ENCODE results near the gene ADAMTS8.

Gene ADAMTS8

DNA sequence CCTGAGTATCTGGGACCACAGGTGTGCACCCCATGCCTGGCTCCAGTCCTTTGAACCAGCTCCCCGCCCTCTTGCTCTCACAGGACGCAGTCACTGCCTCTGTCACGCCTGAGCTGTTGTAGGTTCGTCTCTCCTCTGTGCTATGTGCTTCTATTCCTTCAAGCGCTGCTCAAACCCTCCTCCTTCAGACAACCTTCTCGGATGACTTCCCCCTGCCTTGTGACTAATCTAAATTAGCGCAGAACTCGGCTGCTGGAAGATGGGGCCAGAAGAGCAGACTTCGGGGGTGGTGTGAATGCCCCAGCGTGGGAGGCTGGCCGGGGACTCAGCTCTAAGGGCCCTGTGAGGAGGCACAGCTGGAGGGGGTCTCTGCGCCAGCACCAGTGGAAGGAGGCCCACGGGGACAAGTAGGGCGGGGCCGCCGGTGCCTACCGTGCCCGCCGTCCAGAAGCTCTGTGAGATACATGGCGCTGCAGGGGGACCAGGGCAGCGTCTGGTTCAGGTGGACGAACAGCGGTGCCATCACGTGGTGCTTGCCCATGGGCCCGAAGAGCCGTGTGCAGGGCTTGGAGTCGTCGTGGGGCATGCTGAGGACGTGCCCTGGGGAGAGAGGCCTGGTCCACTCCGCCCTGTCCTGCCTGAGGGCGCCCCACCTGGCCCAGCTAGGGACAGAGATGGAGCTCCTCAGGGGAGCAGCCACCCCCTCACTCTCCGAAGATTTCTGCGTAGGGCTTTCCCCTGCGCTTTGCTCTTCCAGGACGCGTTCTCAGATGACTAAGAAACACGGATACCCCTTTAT, 12.5 kb downstream of the ADAMTS8 start:
- no peak for DNase-seq

DNA sequence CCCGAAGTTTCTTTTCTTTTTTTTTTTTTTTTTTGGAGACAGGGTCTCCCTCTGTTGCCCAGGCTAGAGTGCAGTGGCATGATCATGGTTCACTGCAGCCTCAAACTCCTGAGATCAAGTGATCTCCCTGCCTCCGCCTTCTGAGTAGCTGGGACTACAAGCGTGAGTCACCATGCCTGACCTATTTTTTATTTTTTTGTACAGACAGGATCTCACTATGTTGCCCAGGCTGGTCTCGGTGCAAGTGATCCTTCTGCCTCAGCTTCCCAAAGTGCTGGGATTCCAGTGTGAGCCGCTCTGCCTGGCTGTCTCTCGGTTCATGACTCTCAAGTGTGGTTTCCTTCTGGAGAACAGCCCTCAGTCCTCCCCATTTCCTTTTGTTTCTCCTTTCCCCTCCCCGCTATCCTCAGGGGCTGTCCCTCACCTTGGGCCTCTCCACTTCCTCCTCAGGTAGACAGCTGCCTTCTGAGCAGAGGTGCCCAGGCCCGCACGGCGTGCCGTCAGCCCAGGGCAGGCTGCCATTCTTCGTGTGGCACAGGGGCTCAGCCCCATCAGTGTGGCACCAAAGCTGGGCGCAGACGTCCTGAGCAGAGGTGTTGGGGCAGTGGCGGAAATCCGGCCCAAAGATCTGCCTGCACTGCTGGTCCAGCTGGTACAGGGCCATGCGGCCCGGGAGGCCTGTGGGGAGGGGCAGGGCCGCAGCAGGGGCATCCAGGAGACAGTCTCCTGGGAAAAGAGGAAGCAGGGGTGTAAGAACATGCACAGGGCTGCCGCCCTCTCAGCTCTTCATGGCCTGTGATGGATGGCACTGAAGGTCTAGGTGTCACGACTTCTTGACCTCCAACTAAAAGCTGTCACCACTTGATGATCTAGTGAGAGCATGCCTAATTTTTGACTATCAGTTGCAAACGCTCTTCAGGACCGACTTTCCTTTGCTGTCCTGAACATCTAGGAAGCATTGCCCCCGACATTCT, 14.0 kb downstream of the ADAMTS8 start:
- no peak for DNase-seq

DNA sequence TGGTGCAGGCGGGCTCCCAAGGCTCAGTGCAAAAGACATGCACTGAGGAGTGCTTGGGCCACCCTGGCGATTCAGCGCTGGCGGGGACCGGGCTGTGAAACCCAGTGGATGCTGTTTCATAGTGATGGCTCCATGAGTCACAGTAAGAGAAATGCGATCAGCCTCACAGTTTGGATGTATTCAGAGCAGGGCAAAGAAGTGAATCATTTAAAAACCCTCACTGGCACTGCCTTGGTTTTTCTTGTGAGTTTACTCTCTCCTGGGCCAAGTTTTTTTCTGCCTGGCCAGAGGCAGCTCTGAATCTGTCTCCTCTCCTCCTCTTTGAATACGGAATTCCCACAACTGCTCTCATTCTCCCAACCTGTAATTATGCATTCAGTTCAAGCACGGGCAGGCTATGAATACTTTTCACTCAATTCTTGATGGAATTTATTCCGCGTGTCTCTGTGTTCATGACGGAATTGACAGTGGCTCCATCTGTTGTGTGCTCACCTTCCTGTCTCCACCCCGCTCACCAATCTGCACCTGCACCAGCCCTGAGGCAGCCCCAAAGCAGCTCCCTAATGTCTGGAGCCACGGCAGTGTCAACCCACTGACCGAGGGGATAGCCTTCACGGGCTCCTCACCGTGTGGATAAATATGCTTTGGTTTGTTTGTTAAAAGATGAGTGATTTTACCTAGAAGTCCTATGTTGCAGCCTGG, 14.9 kb downstream of the ADAMTS8 start:
- DNase-seq = peak; percentile 85

DNA sequence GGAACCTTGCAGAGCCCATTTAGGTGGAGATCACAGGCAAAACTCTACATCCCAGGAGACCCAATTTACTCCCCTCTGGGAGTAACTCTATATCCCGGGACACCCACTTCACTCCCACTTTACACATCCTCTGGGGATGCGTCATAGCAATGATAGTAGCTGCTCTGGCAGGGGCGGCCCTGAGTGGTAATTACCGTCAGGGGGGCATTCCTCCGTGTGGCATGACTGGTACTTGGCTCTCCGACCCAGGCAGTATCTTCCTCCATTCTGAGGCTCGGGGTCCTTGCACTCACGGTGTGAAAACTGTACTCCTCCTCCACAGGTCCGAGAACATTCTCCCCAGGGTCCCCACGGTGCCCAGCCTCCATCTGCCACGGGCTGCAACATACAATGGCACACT, 17.2 kb downstream of the ADAMTS8 start:
- no peak for DNase-seq

DNA sequence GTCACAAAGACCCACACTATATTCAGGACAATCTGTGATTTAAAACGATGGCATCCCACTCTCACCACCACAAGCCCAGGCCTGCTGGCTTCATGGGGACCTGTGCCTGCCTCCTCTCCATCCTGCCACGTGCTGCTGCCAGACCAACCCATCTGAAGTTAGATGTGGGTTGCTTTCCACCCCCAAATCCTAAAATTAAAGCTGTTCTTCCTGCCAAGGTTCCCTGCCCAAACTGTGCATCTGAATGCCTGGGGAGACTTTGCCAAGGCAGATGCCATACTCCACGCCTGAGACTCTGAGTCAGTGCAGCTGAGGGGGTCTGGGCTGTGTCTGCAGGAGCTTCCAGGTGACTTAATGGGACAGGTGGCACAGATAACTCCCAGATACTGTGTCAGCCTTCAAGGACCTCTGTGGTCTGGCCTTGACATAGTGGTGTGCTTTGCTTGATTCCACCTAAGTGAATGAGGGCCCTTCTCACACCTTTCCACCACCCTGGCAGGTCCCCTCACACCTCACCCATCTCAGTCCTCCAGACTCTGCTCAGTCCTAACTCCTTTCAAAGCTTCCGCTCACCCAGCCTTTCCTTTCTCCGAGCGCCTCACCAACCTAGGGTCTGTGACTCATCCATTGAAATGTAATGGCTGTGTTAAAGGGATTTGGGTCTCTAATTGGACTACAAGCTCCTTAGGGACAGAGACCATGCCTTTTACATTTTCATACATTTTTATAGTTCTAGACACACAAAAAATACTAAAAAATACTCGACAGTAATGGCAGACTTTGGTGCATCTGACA, 18.6 kb downstream of the ADAMTS8 start:
- DNase-seq = no peak

DNA sequence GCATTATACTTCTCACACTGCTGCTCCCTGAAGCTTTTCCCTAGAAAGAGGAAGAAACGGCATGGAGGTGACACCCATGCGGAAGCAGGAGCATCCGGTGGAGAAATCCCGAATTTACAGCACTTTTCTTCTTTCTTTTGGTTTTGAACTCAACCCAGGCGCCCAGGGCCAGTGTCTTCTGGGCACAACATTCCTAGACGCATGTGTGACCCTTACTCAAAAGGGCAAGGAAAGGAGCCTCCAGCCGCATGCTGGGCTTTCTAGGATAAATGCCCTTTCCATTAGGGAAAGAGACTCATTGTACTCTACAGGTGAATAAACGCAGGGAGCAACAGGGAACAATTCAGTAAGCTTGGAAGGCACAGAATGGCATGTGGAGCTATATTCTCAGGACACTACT, 19.5 kb downstream of the ADAMTS8 start:
- no peak for DNase-seq

DNA sequence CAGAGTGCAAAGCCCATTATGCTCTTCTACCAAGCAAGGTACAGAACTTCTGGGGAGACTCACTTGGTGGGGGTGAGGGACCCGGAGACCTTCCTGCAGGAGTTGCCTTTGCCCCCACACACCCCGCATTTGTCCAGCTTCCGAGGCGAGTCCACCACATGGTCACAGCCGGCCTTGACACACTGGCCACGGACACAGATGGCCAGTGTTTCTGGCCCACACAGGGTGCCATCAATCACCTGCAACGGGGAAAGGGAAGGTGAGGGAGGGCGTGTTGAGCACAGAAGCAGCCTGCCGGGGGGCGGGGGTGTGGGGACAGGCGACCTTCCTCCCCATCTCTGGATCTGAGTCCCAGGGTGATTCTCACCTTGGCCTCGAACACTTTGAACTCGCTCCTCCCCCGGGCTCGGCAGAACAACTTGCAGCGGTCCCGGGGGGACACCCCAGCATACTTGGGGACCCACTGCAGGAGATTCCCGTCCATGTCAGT, 20.0 kb downstream of the ADAMTS8 start:
- DNase-seq = no peak

DNA sequence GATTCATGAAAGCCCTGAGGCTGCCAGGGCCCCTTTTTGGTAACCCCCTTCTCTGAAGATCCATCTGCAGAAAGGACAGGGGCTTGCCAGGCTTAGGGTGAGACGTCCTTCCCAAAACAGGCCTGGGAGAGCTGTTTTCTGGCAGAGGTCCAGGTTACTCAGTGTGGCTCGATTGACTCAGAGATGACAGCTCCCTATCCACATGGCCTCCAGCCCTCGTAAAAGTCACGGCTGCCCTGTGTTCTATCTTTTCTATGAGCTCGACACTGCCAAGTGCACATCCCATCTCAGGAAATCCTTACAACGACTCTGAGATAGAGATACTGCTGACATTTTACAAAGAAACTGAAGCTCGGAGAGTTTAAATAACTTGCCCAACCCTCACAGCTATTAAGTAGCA, 20.4 kb downstream of the ADAMTS8 start:
- peak; percentile 94 for DNase-seq

DNA sequence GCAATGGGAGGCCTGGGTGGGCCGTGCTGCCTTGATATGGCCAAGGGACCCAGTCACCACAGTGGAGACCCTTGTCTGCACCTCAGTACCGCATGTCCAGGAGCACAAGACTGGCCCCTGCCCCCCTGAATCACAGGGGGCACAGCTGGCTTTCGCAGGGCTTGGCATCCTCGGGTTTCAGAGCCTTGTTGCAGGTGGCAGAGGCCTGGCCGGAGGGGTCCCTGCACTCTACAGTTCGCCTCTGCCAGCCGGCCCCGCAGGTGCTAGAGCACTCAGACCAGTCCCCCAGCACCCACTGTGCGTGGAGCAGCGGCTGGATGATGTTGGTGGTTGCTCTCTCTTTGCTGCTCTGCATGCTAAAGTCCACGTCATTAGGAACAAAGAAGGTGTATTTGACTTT, 23.0 kb downstream of the ADAMTS8 start:
- DNase-seq = no peak

DNA sequence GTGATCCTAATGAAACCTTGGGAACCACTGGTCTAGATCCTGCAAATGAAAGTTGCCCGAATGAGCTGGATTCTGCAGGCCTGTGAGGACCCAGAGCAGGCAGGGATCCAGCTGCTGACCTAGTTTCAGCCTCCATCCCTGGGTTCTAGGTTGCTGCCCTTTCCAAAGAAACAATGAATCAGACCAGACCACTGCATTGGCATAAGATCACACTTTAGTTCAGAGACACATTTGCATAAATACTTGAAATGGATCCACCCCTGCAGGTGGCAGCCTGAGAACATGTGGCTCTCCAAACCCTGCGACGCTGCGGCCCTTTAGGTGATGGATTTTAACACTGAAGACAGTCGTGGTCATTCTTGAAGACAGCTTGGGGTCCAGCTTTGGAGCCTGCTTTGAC, 23.7 kb downstream of the ADAMTS8 start:
- DNase-seq = no peak

DNA sequence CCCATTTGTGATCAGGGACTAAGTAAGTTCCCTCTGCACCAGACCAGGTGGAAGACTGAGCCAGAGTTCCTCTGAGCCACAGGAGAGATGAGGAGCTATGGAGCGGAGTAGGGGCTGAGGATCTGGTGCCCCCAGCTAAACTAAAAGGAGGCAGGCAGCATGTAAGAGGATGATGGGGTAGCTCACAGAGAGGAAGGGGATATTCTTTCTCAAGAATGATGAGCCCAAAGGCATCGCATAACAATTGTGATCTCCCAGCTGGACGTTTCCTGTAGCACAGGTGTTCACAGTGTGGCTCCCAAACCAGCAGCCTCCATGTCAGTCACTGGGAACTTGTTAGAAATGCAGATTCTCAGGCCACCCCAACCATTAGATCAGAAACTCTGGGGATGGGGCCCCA, 24.4 kb downstream of the ADAMTS8 start:
- no peak for DNase-seq

DNA sequence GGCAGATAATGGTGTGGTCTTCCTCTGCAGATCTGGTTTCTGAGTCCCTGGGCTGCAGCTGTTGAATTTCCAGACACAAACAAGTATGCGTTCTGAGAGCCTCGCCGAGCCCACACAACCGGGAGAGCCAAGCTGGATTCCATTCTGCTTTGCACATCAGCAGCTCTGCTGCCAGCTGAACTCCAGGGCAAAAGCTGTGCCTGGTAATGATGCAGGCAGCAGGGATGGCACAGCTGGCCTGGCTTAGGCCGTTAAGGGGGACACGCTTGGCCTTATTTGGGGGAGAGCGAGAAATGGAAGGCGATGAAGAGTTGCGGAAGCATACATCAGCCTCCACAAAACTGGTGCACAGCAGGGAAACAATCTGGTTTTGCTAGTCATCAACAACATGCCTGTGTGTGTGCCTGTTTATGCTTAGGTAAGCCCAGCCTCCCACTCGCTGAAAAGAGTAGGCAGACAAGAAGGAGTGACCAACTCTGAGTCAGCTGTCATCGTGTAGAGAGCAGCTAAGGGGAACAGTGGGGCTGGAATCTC, 25.1 kb downstream of the ADAMTS8 start:
- peak; percentile 82 for DNase-seq

DNA sequence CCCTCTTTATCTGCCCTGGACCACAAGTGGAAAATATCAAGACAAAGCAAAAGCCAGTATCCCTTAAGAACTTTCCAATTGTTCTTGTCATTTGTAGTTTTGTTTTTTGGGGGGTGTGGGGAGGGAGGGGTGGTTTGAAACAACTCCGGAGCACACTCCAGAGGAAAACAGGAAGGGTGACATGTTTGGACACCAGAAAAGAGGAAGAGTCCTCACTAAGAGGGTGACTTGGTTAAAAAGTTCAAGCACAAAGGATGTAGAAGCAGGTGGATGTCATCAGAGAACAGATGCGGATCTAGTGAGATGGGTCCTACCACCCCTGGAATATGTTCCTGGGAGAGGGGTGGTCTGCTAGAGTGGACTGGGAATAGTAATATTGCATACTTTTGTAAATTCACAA, 25.8 kb downstream of the ADAMTS8 start:
- no peak for DNase-seq

DNA sequence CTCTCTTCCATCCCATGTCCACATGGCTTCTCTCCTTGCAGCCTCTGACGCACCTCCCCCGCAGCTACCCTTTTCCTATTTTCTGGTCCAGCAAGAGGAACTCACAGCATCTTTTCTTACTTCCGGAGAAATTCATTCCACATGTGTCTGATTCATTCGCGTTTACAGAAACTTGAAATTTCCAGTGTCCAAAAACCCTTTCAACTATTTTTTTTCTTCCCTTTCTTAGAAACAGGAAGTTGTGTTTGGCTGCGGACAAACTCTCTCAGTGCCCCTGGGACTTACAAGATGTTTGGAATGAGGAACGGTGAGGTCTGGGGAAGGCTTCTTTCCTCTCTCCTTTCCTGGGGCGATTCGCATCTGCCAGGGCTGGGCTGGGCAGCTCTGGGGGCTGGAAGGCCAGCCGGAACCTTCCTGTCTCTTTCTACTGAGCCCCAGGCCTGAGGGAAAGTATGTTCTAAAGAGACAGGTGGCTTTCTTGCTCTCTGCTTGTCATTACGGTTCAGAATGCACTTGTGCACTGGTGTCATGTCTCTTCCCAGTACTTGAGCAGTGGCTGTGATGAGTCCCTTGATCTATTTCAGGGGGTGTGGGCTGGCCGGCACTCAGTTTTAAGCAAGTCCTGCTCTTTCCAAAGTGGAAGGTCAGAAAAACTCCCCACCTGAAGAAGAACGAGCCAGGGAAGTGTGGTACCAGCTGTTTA, 27.5 kb downstream of the ADAMTS8 start:
- DNase-seq = peak; percentile 69

DNA sequence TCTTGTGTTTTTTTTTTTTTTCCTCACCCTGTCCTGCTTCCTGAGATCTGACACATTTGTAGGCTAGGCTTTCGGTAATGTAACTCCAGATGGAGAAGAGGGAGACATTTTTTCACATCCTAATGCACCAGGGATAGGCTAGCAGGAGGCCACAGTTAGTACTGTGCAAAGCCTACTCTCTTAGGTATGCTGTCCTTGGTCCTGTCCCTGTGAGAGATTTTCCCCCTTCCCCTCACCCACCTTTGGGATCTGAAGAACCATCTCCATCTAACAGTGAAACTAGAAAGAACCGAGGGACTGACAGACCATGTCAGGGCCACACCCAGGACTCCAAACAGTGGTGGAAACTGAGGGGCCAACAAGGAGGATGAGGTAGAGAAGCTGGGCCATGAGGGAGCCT, 29.2 kb downstream of the ADAMTS8 start:
- no peak for DNase-seq

DNA sequence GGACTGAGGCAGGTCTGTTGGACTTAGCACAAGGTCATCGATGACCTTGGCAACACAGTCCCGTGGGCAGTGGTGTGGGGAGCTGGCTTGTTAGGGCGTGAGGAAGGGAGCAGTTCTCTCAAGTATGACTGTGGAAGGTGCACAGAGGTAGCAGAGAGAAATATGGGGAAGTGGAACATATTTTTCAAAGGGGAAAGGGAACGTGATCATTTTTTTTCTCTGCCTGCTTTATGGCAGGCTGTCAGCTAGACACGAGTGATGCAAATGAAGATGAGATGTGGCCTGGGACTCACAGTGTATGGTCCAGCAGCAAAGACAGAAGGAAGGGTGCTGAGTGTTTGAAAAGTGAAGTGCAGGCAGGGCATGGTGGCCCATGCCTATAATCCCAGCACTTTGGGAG, 30.6 kb downstream of the ADAMTS8 start:
- DNase-seq = no peak

DNA sequence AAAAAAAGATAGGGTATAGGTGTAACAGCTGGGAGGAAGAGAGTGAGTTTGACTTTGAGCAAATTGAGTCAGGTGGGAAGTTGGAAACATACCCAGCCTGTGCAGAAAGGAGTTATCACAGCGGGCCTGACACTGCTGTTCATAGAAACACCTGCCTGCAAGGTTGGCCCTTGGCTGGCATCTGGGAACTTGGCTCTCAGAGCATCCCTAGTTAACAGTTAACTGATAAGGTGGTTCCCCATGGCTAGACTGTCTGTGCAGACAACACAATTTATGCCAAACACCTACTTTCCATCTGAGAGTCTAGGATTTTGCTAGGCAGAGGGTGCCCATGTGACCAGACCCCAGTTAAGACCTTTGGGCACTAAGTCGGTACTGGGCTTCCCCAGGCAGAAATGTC, 31.4 kb downstream of the ADAMTS8 start:
- no peak for DNase-seq

DNA sequence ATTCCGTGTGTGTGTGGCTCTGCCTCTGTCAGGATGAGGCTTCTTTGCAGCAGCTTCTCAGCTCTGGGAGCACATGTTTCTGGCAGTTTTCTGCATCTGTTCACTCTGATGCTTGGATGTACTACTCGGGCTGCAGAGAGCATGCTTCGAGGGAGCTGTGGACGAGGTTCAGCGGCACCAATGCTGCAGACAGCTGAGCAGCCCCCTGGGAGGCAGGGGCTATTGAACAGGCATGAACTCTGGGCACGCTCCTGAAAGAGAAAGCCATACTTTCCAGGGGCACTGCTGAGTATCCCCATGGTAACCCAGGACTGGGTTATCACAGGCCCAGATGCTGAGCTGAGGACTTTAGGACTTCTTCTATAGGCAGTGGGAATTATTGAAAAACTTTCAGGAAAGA, 33.8 kb downstream of the ADAMTS8 start:
- no peak for DNase-seq

DNA sequence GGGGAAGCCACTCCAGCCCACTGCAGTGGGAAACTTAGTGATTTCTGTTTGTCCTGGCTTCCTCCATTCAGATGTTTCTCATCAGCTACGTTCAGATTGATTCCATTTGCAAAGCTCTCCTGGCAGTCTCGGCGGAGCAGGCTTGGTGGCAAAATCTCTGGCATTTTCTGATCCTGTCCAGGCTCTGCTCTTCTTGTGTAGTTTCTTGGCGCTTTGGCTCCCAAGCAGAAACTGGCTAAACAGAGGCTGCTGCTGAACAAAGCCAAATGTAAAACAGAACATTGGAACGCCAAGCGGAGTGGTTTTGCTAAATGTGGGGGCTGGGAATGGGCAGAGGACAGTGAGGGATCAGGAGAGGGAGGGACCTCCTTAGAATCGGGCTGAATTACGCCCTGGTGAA, 36.7 kb downstream of the ADAMTS8 start:
- no peak for DNase-seq

DNA sequence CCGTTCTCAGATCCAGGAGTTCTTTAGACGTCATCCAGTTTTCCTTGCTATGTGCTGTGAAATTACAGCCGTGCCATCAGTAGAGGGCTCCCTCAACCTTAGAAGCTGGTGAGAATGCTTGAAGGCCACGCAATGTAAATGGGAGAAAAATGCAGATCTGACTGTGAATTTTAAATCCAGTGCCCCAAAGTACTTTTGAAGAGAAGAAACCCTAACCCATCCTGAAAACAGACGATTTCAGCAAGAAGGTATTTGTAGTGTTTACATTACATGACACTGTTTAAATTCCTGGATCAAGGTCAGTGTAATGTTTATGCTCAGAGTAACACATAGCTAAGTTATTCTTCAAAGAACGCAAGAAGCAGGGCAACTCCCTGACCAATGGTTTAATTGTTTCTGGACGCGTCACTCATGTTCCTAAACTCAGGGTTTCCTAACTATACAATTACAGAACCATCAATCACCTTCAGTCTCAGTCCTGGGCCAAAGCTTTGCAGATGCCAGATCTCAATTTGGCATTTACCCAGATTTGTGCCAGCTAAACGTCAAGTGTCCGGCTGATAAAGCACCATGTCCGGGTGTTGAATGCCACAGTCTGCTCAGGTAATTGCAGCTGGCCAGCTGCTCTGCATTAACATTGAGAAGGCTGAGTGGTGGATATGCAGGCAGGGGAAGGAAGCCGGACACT, 38.2 kb downstream of the ADAMTS8 start:
- DNase-seq = peak; percentile 57
